ENCODE results near the gene WAC. TPM values are rescaled to one million over a fixed set of nuclear protein-coding genes. Genes with fewer than 3 reads are reported as not detected.
"Not testable (repeated sequence)": the region's sequence is repeated elsewhere in the genome, so short reads cannot be mapped to it uniquely, and the experiment has no call there.

Gene WAC
- total and polyA plus RNA-seq, 9 of the 15 experiments (the other 6 are each of a cell fraction or from before 2014, with no cell fraction given) = 24.8 to 123 (median 78.2) TPM

DNA sequence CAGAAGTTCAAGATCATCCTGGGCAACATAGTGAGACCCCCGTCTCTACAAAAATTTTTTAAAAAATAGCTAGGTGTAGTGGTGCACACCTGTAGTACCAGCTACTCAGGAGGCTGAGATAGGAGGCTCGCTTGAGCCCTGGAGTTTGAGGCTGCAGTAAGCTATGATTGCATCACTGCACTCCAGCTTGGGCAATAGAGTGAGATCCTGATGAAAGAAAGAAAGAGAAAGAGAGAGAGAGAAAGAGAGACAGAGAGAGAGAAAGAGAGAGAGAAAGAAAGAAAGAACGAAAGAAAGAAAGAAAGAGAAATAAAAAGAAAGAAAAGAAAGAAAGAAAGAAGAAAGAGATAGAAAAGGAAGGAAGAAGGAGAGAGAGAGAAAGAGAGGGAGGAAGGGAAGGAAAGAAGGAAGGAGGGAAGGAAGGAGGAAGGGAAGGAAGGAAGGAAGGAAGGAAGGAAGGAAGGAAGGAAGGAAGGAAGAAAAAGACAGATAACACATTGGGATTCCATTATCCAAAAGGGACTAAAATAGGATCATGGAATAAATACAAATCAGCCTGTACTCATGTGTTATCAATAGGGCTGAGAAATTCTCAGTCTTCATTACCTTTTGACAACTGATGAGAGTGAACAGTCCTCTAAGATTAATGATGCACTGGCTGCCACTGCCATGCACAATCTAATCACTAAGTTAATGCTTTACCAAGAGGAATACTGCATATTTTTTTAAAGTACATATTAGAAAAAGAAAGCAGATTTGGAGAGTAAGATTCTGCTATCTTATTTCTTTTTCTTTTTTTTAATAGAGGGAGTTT is 35.4 kb upstream of the WAC start (continued):
- TF ChIP-seq CEBPG (CRISPR knock-in tag; IDR thresholded peaks at IDR 0.05) (peak; percentile 37; the same call in 1 of the 2 replicates), CEBPG (tag; conservative IDR thresholded peaks at IDR 0.05 in 1 of 2, IDR thresholded peaks at IDR 0.05 in 1 of 2) (peak in 1 of 2 experiments; percentile 78; a peak in 2 of 4 replicates), OTX1 (CRISPR knock-in tag; IDR thresholded peaks at IDR 0.05) (0 out of 2 replicates have a peak, but pooled peaks have one; percentile 49), ZNF124 (CRISPR knock-in tag; IDR thresholded peaks at IDR 0.05) (no peak), HLTF (IDR thresholded peaks at IDR 0.05) (peak; percentile 32; the same call in 1 of the 2 replicates), CSDE1 (IDR thresholded peaks at IDR 0.05) (0 out of 4 replicates have a peak, but pooled peaks of 1 of the 2 experiments have one; percentile 28), SMAD3 (CRISPR knock-in tag; conservative IDR thresholded peaks at IDR 0.05) (no peak)
- TF ChIP-seq, protein P1, sequence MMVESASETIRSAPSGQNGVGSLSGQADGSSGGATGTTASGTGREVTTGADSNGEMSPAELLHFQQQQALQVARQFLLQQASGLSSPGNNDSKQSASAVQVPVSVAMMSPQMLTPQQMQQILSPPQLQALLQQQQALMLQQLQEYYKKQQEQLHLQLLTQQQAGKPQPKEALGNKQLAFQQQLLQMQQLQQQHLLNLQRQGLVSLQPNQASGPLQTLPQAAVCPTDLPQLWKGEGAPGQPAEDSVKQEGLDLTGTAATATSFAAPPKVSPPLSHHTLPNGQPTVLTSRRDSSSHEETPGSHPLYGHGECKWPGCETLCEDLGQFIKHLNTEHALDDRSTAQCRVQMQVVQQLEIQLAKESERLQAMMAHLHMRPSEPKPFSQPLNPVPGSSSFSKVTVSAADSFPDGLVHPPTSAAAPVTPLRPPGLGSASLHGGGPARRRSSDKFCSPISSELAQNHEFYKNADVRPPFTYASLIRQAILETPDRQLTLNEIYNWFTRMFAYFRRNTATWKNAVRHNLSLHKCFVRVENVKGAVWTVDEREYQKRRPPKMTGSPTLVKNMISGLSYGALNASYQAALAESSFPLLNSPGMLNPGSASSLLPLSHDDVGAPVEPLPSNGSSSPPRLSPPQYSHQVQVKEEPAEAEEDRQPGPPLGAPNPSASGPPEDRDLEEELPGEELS (CRISPR knock-in tag; IDR thresholded peaks at IDR 0.05; ENCODE audit: borderline replicate concordance) = no peak
- TF ChIP-seq, protein P2, sequence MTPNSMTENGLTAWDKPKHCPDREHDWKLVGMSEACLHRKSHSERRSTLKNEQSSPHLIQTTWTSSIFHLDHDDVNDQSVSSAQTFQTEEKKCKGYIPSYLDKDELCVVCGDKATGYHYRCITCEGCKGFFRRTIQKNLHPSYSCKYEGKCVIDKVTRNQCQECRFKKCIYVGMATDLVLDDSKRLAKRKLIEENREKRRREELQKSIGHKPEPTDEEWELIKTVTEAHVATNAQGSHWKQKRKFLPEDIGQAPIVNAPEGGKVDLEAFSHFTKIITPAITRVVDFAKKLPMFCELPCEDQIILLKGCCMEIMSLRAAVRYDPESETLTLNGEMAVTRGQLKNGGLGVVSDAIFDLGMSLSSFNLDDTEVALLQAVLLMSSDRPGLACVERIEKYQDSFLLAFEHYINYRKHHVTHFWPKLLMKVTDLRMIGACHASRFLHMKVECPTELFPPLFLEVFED (CRISPR knock-in tag; conservative IDR thresholded peaks at IDR 0.05) = 0 out of 2 replicates have a peak, but pooled peaks have one; percentile 16
- TF ChIP-seq, protein P3, sequence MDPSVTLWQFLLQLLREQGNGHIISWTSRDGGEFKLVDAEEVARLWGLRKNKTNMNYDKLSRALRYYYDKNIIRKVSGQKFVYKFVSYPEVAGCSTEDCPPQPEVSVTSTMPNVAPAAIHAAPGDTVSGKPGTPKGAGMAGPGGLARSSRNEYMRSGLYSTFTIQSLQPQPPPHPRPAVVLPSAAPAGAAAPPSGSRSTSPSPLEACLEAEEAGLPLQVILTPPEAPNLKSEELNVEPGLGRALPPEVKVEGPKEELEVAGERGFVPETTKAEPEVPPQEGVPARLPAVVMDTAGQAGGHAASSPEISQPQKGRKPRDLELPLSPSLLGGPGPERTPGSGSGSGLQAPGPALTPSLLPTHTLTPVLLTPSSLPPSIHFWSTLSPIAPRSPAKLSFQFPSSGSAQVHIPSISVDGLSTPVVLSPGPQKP (CRISPR knock-in tag; IDR thresholded peaks at IDR 0.05) = no peak
- TF ChIP-seq, protein P4, sequence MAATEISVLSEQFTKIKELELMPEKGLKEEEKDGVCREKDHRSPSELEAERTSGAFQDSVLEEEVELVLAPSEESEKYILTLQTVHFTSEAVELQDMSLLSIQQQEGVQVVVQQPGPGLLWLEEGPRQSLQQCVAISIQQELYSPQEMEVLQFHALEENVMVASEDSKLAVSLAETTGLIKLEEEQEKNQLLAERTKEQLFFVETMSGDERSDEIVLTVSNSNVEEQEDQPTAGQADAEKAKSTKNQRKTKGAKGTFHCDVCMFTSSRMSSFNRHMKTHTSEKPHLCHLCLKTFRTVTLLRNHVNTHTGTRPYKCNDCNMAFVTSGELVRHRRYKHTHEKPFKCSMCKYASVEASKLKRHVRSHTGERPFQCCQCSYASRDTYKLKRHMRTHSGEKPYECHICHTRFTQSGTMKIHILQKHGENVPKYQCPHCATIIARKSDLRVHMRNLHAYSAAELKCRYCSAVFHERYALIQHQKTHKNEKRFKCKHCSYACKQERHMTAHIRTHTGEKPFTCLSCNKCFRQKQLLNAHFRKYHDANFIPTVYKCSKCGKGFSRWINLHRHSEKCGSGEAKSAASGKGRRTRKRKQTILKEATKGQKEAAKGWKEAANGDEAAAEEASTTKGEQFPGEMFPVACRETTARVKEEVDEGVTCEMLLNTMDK (IDR thresholded peaks at IDR 0.05; ENCODE audit: borderline replicate concordance, insufficient read depth, low read depth, low read length, poor library complexity, severe bottlenecking) = no peak

DNA sequence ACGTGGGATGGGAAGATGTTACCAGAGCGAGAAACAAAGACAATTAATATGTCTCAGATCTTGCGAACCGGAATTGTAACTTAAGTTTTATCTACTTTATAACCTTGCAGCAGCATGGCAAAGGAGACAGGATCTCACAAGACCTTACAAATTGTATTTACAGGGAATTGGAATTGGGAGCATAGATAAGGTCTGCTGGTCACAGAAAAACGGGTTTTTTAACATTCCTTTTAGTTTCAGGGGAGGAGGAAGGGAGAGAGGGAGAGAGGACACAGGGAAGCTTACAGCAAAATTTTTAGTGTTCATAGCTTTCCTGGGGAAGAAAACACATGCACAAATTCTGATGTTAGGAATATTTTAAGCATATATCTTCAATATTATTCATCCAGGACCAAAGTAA is 32.7 kb upstream of the WAC start:
- intact Hi-C loops (cut with micrococcal nuclease); BruUV-seq (replicated peaks); H3K27ac ChIP-seq (ENCODE audit: extremely low read depth, low read depth, low read length); H3K9me3 ChIP-seq (replicated peaks; ENCODE audit: control insufficient read depth, insufficient read depth, low read depth, low read length); H3K36me3 ChIP-seq (ENCODE audit: control insufficient read depth, insufficient read depth, low read length); H3K4me2 ChIP-seq (ENCODE audit: insufficient read depth, low read length); DNase-seq (ENCODE audit: extremely low read depth in 1 of 4, low spot score in 3 of 4); H3K9me1 ChIP-seq (ENCODE audit: control insufficient read depth, insufficient read depth, low read length); in situ Hi-C loops (cut with MboI); H3K79me2 ChIP-seq (ENCODE audit: control insufficient read depth, insufficient read depth, low read length); FAIRE-seq; H3K9ac ChIP-seq (ENCODE audit: insufficient read depth in 1 of 2, low read depth in 2 of 2, low read length in 2 of 2); H3K27me3 ChIP-seq (ENCODE audit: control insufficient read depth in 2 of 2, insufficient read depth in 2 of 2, low read length in 2 of 2); H3K4me3 ChIP-seq; H4K20me1 ChIP-seq (replicated peaks; ENCODE audit: control insufficient read depth, insufficient read depth, low read length); ATAC-seq: not testable (repeated sequence)
- H3K4me1 ChIP-seq (replicated peaks in 1 of 2; ENCODE audit: control insufficient read depth in 2 of 2, insufficient read depth in 2 of 2, low read length in 2 of 2) = peaks cover 8 to 19% of the 10 kb centered on the region in 2 experiments; a peak in 4 of 5 replicates
- H2AFZ ChIP-seq (ENCODE audit: low read depth, low read length) = peak overlapping the region; percentile 4; the same call in 1 of the 2 replicates
- ChIA-PET POLR2A (interaction anchor here (0.6 kb wide), 1 partner anchor 23 kb away, joined by 3 read pairs; no protein-coding TSS in a partner anchor), CTCF (ENCODE audit: low intra/inter-chr PET ratio) (interaction anchor here (0.6 kb wide), 1 partner anchor 20 kb away, joined by 4 read pairs; no protein-coding TSS in a partner anchor)
- WGBS (ENCODE audit: insufficient coverage, low coverage, missing lambda C conversion rate) = 10% methylated on average over 5 of the region's 5 CpGs

Measured in K562 (cell line).